Natural killer cell (primary cell): ENCODE measurements around the gene SETX. TPM values are rescaled to one million over a fixed set of nuclear protein-coding genes. Genes with fewer than 3 reads are reported as not detected.

Experiments
- ATAC-seq, 3 donors: fragments of 150-1000 bp in 2 of 3; fragments of 200-7000 bp in 1 of 3; cut with Tn5 transposase; 1 replicate in 1 of 3; 2 replicates in 2 of 3; pipeline ENCODE4 v1.10.0; 2021; ENCODE audit warnings: mild to moderate bottlenecking in 2 of 3, moderate library complexity in 2 of 3
- DNase-seq, 2 donors: peaks; one replicate each; pipeline versions ENCODE4 v3.0.0 to v3.0.0-alpha.2; 2013 to 2021; ENCODE audit warnings: mixed read lengths in 1 of 2
- H3K27ac ChIP-seq: one replicate; pipeline ENCODE4 v1.5.1; 2013; ENCODE audit warnings: mild to moderate bottlenecking, low read length
- H3K27me3 ChIP-seq: one replicate; pipeline ENCODE4 v1.6.1; 2013; ENCODE audit warnings: low read length; ENCODE audit not compliant: control insufficient read depth, insufficient read depth
- H3K36me3 ChIP-seq: one replicate; pipeline ENCODE4 v1.6.1; 2013; ENCODE audit warnings: low read length; ENCODE audit not compliant: control insufficient read depth, insufficient read depth
- H3K4me1 ChIP-seq: one replicate; pipeline ENCODE4 v1.6.1; 2013; ENCODE audit warnings: low read length; ENCODE audit not compliant: control insufficient read depth, insufficient read depth
- H3K4me3 ChIP-seq: one replicate; pipeline ENCODE4 v1.5.1; 2013; ENCODE audit warnings: low read length
- H3K9me3 ChIP-seq: one replicate; pipeline ENCODE4 v1.6.1; 2013; ENCODE audit warnings: low read length; ENCODE audit not compliant: control insufficient read depth, insufficient read depth
- H3K27ac Mint-ChIP-seq, 2 donors: one replicate each; pipeline ENCODE4 v1.8.0; 2022; ENCODE audit warnings: mild to moderate bottlenecking in 2 of 2, mixed read lengths in 2 of 2, moderate library complexity in 1 of 2
- H3K27me3 Mint-ChIP-seq, 2 donors: one replicate each; pipeline ENCODE4 v1.8.0; 2022; ENCODE audit warnings: low read depth in 2 of 2, mixed read lengths in 2 of 2
- H3K36me3 Mint-ChIP-seq: one replicate; pipeline ENCODE4 v1.8.0; 2022; ENCODE audit warnings: mixed read lengths
- H3K4me1 Mint-ChIP-seq, 2 donors: one replicate each; pipeline ENCODE4 v1.8.0; 2022; ENCODE audit warnings: mixed read lengths in 2 of 2
- H3K4me3 Mint-ChIP-seq: one replicate; pipeline ENCODE4 v1.8.0; 2022; ENCODE audit warnings: mild to moderate bottlenecking, moderate library complexity, mixed read lengths
- H3K9me3 Mint-ChIP-seq, 2 donors: one replicate each; pipeline ENCODE4 v1.8.0; 2022; ENCODE audit warnings: mixed read lengths in 2 of 2
- WGBS: methylation state at CpG from one replicate; pipeline ENCODE4 v1.1.7; 2013; ENCODE audit warnings: missing lambda C conversion rate; ENCODE audit not compliant: insufficient coverage; 5-methylcytosine and 5-hydroxymethylcytosine counted together
- intact Hi-C: fragments of 100-400 bp; cut with micrococcal nuclease; formaldehyde crosslinking; loops from one replicate; pipeline ENCODE4 v1.14.2; 2022
- total RNA-seq, 4 donors: library from RNA; stranded (reverse); fragments of 120-200 nt in 1 of 4; gene quantifications; one replicate each; pipeline versions ENCODE4 v1.2.3 to v1.2.4, GENCODE V29; 2013 to 2022
- TF ChIP-seq, protein P1 (sequence below): fragments of 200-600 bp; IDR thresholded peaks from one replicate; pipeline ENCODE4 v1.8.0; 2022; ENCODE audit warnings: antibody characterized with exemption

SETX gene
- total RNA-seq, 3 donors from 2014 or later (not counting 1 experiment from before 2014, with no cell fraction given), result 85.3 to 109 (median 97.7) TPM

DNA sequence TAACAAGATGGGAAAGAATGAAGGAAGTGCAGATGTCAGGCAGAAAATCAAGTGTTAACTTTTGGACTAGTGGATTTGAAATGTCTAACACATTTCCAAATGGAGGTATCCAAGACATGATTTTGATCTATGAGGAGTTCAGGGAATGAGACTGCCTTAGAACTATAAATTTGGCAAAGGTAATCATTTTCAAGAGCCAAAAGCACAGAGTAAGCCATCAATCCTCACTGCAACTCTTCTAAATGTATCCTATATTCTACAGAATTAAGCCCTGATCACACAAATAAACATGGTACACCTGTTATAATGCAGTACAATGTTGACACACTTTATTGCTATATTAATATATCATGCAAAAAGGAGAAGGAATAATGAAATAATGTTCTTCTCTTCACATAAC, 55.6 kb downstream of the SETX start:
- intact Hi-C loops, result no loop called here
- Histone ChIP-seq H3K9me3 (no peaks in the 10 kb centered on the region), H3K4me3 (no peak overlapping the region), H3K4me1 (no peaks in the 10 kb centered on the region), H3K27me3 (no peaks in the 10 kb centered on the region), H3K36me3 (peaks cover 84% of the 10 kb centered on the region), H3K27ac (no peak overlapping the region)
- Mint-ChIP-seq H3K4me3 (no peak overlapping the region), H3K4me1 (peaks cover 24 to 30% of the 10 kb centered on the region in 2 donors), H3K36me3 (peaks cover 33% of the 10 kb centered on the region), H3K27ac (peak overlapping the region in 1 of 2 donors; percentile 7), H3K27me3 (no peaks in the 10 kb centered on the region), H3K9me3 (no peaks in the 10 kb centered on the region)
- ATAC-seq (no peak), DNase-seq (no peak)
- TF ChIP-seq, protein P1, sequence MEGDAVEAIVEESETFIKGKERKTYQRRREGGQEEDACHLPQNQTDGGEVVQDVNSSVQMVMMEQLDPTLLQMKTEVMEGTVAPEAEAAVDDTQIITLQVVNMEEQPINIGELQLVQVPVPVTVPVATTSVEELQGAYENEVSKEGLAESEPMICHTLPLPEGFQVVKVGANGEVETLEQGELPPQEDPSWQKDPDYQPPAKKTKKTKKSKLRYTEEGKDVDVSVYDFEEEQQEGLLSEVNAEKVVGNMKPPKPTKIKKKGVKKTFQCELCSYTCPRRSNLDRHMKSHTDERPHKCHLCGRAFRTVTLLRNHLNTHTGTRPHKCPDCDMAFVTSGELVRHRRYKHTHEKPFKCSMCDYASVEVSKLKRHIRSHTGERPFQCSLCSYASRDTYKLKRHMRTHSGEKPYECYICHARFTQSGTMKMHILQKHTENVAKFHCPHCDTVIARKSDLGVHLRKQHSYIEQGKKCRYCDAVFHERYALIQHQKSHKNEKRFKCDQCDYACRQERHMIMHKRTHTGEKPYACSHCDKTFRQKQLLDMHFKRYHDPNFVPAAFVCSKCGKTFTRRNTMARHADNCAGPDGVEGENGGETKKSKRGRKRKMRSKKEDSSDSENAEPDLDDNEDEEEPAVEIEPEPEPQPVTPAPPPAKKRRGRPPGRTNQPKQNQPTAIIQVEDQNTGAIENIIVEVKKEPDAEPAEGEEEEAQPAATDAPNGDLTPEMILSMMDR, result no peak

DNA sequence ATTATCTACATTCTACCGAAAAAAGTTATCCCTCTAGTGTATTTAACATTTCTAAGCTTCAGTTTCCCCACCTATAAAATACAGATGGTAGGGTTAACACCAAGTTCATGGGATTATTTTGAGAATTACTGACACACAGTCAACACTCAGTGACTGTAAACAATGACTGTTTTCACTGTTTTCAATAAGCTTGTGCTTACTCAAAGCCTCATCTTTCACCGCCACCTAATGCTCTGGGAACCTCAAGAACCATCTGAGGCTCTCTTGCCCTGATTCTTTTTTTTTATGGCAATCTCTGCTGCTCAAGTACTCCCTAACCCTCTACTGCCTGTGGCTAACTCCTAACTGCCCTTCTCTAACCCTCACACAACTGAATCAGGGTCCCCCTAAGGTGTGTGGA, 59.6 kb downstream of the SETX start:
- ATAC-seq, result no peak
- WGBS, result 97% methylated on average over 1 of the region's 2 CpGs

DNA sequence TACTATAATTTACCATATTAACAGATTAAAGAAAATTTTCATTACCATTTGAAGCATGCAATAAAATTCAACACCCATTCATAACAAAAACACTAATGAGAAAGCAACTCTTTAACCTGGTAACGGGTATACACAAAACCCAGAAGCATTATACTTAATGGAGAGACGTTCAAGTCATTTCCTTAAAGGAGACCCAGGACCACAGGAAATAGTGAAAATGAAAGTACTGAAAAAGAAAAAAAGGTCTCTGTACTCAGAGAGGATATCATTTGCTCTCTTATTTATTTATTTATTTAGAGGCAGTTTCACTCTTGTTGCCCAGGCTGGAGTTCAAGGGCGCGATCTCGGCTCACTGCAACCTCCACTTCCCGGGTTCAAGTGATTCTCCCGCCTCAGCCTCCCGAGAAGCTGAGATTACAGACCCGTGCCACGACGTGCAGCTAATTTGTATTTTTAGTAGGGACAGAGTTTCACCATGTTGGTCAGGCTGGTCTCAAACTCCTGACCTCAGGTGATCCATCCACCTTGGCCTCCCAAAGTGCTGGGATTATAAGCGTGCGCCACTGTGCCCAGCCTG, 61.6 kb downstream of the SETX start:
- Mint-ChIP-seq H3K4me3 (no peak overlapping the region), H3K4me1 (peaks cover 22 to 42% of the 10 kb centered on the region in 2 donors), H3K27me3 (no peaks in the 10 kb centered on the region), H3K36me3 (peaks cover 23% of the 10 kb centered on the region), H3K9me3 (no peaks in the 10 kb centered on the region), H3K27ac (peak overlapping the region; percentile 77 to 80)
- Histone ChIP-seq H3K4me1 (peaks cover 2% of the 10 kb centered on the region), H3K4me3 (no peak overlapping the region), H3K27ac (no peak overlapping the region), H3K9me3 (no peaks in the 10 kb centered on the region), H3K36me3 (peaks cover 63% of the 10 kb centered on the region), H3K27me3 (no peaks in the 10 kb centered on the region)
- WGBS, result 88% methylated on average over 13 of the region's 13 CpGs
- DNase-seq (peak in 1 of 2 donors; percentile 35), ATAC-seq (peak in 2 of 3 donors; percentile 55 to 64)
- intact Hi-C loops, result no loop called here
- TF ChIP-seq, protein P1, result no peak

More for the DNA sequence above, 59.6 kb downstream of the SETX start:
- peaks cover 33% of the 10 kb centered on the region for H3K36me3 Mint-ChIP-seq
- Histone ChIP-seq H3K9me3 (no peaks in the 10 kb centered on the region), H3K36me3 (peaks cover 73% of the 10 kb centered on the region), H3K4me1 (peaks cover 2% of the 10 kb centered on the region), H3K4me3 (no peak overlapping the region), H3K27me3 (no peaks in the 10 kb centered on the region), H3K27ac (no peak overlapping the region)
- intact Hi-C loops, result no loop called here
- H3K4me1 Mint-ChIP-seq, result peaks cover 32 to 38% of the 10 kb centered on the region in 2 donors
- H3K9me3 Mint-ChIP-seq, result no peaks in the 10 kb centered on the region
- no peak overlapping the region for H3K4me3 Mint-ChIP-seq
- no peak for DNase-seq
- TF ChIP-seq, protein P1, result no peak
- H3K27ac Mint-ChIP-seq, result peak overlapping the region; percentile 70 to 77
- H3K27me3 Mint-ChIP-seq, result no peaks in the 10 kb centered on the region

DNA sequence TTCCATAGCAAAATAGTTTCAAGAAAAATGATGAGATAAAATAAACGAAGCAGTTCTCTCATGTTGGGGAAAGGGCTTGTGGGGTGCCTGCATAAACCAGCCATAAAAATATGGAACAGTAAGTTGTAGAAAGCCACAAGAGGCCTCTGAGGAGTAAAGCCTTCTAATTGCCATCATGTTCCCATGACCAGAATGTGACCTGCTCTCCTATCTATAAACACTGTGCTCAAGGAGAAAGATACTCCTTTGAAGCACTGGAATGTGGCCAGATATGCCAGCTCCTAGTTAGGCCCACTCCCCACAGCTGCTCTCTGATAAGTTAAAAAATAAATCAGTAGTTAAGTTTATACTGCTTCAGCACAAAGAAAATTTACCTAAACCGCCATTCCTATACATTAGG, 65.8 kb downstream of the SETX start:
- Histone ChIP-seq H3K27ac (no peak overlapping the region), H3K36me3 (peaks cover 57% of the 10 kb centered on the region), H3K9me3 (no peaks in the 10 kb centered on the region), H3K27me3 (no peaks in the 10 kb centered on the region), H3K4me1 (peaks cover 2% of the 10 kb centered on the region), H3K4me3 (no peak overlapping the region)
- H3K27me3 Mint-ChIP-seq, result no peaks in the 10 kb centered on the region
- ATAC-seq, result no peak
- H3K27ac Mint-ChIP-seq, result peak overlapping the region; percentile 17 to 23
- TF ChIP-seq, protein P1, result no peak
- no peak overlapping the region for H3K4me3 Mint-ChIP-seq
- H3K36me3 Mint-ChIP-seq, result no peaks in the 10 kb centered on the region
- no peak for DNase-seq
- intact Hi-C loops, result no loop called here
- no peaks in the 10 kb centered on the region for H3K9me3 Mint-ChIP-seq
- 90% methylated on average over 2 of the region's 2 CpGs for WGBS
- peaks cover 7 to 24% of the 10 kb centered on the region in 2 donors for H3K4me1 Mint-ChIP-seq
